Measurements from ENCODE around the gene PPP1R18. TPM values are rescaled to one million over a fixed set of nuclear protein-coding genes. Genes with fewer than 3 reads are reported as not detected.

The PPP1R18 gene
- total and polyA plus RNA-seq, 2 of the 4 experiments (the other 2 are of a cell fraction), result 31.9 to 134 TPM

DNA sequence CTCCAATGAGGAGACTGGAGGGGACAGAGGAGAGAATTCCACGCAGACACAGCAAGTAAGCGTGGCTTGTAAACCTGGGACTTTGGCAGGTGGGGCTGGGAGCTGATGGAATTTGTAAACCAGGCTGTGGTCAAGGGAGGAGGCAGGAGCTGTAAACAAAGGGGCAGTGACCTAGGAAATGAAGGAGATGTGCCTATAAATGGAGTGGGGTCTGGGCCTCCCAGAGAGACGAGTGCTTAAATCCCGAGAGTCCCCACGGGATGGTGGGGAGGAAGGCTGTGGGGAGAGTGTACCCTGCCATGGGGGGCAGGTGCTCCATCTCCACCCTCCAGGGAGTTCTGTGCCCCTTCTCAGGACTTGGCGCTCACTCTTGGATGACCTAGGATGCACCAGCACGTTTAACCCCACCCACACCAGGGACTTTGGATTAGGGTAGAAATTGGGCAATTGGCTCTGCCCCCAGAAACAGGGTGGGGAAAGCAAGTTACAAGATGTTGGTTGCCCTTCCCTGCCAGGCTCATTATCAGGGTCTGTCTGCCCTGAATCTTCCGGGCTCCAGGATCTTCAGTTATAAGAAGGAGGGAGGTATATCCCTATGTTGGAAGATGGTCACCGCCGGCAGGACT lies 9.7 kb downstream of the PPP1R18 start:
- no peak overlapping the region for H2BK20ac ChIP-seq (ENCODE audit: low read depth, low read length)
- peaks cover 14% of the 10 kb centered on the region for H3K4me1 ChIP-seq (ENCODE audit: control insufficient read depth, insufficient read depth, low read length)
- no peak overlapping the region for H3K18ac ChIP-seq (ENCODE audit: low read depth, low read length)
- H3K4ac ChIP-seq (ENCODE audit: low read depth, low read length), result no peak overlapping the region
- H3K23ac ChIP-seq (ENCODE audit: low read depth, low read length), result no peak overlapping the region
- ATAC-seq (ENCODE audit: low read depth) (no peak), DNase-seq (no peak)
- no peak overlapping the region for H3K14ac ChIP-seq (replicated peaks; ENCODE audit: low read depth, low read length)
- H2BK15ac ChIP-seq (ENCODE audit: low read depth, low read length), result no peak overlapping the region
- H4K20me1 ChIP-seq (ENCODE audit: insufficient read depth, low read length), result peaks cover 57% of the 10 kb centered on the region
- TF ChIP-seq RFX5 (IDR thresholded peaks at IDR 0.05; ENCODE audit: low read depth, low read length) (no peak), BHLHE40 (IDR thresholded peaks at IDR 0.05; ENCODE audit: low read depth, low read length) (no peak), MAZ (IDR thresholded peaks at IDR 0.05; ENCODE audit: borderline replicate concordance, low read depth, low read length) (no peak), POLR2A (IDR thresholded peaks at IDR 0.05; ENCODE audit: low read depth, low read length) (no peak), RCOR1 (IDR thresholded peaks at IDR 0.05; ENCODE audit: insufficient replicate concordance, low read length) (no peak)
- 89% methylated on average over 3 of the region's 10 CpGs; no CpG with 5 or more reads in 1 of the 2 experiments for WGBS, 2 experiments (ENCODE audit: extremely low coverage in 2 of 2, insufficient read length in 1 of 2)
- H2AK5ac ChIP-seq (ENCODE audit: low read depth, low read length), result no peak overlapping the region
- H3K27me3 ChIP-seq (ENCODE audit: control insufficient read depth, insufficient read depth, low read length), result no peaks in the 10 kb centered on the region
- ChIA-PET POLR2A (ENCODE audit: unreplicated experiment) (no interaction called here), CTCF (no interaction called here)
- no peak overlapping the region for H3K9ac ChIP-seq (ENCODE audit: low read depth, low read length)
- in situ Hi-C loops (cut with MboI; ENCODE audit: low sequenced_read_pairs) (loop anchor here (5.0 kb wide), 1 partner anchor 201 kb away; no protein-coding TSS in a partner anchor), intact Hi-C loops (cut with micrococcal nuclease) (no loop called here), dilution Hi-C loops (cut with HindIII; ENCODE audit: low sequenced_read_pairs, unreplicated experiment) (no loop called here)
- no peak overlapping the region for H2BK5ac ChIP-seq (ENCODE audit: low read depth, low read length, poor library complexity, severe bottlenecking)
- no peak overlapping the region for H3K4me3 ChIP-seq (ENCODE audit: insufficient read depth, low read depth, low read length)
- H4K5ac ChIP-seq (ENCODE audit: low read depth, low read length), result no peak overlapping the region
- peaks cover 48% of the 10 kb centered on the region for H3K36me3 ChIP-seq (ENCODE audit: control insufficient read depth, insufficient read depth, low read length)
- no peaks in the 10 kb centered on the region for H3K9me1 ChIP-seq (ENCODE audit: insufficient read depth, low read length)
- no peak overlapping the region for H2AK9ac ChIP-seq (replicated peaks; ENCODE audit: low read depth, low read length, poor library complexity)
- peaks cover 13 to 50% of the 10 kb centered on the region in 2 experiments for H3K79me1 ChIP-seq (ENCODE audit: low read depth in 1 of 2, low read length in 2 of 2)
- no peak overlapping the region for H2BK120ac ChIP-seq (ENCODE audit: low read depth, low read length)
- no peak overlapping the region for H3K27ac ChIP-seq (ENCODE audit: insufficient read depth, low read length)
- H4K91ac ChIP-seq (ENCODE audit: insufficient read depth, low read depth, low read length), result no peak overlapping the region
- H3K56ac ChIP-seq (ENCODE audit: extremely low read depth, insufficient read depth, low read length), result no peak overlapping the region
- H3K9me3 ChIP-seq (ENCODE audit: control insufficient read depth, insufficient read depth, low read length), result no peaks in the 10 kb centered on the region
- no peak overlapping the region for H2AFZ ChIP-seq (replicated peaks; ENCODE audit: low read length, poor library complexity)
- BruUV-seq (replicated peaks), result TSS peak; percentile 87
- no peak overlapping the region for H4K8ac ChIP-seq (ENCODE audit: low read depth in 2 of 2, low read length in 2 of 2)
- H3K4me2 ChIP-seq (ENCODE audit: low read depth, low read length), result no peak overlapping the region

Measured in IMR-90 (cell line).